NCI-H226 (cell line): Measurements from ENCODE around the gene MAD1L1.

Experiments used
- DNase-seq: peaks from one replicate; pipeline ENCODE4 v3.0.0-alpha.2; 2015

MAD1L1 gene

DNA sequence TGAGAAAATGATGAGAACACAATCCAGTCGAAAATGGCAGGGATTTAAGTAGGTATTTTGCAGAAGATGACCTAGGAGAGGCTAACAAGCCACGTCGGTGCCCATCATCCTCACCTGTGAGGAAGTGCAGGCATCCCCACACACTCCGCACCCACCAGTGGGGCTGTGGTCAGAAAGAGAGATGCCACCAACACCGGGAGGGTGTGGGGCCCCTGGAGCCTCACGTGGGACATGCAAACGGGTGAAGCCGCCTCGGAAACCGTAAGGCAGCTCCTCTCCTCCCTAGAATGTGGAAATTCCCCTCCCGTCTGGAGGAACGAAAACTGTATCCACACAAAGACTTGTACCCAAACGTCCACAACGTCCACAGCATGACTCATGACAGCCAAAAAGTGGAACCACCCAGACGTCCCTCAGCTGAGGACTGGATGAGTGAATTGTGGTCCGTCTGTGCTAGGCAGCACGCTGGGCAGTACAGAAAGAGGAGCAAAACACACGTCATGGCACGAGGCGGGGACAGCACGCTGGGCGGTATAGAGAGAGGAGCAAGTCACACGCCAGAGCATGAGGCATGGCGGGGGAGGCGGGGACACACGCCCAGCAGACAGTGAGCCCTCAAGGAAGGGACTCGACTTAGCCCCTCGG lies 316.7 kb downstream of the MAD1L1 start:
- no peak for DNase-seq

GRCh38 chr7:1915326-1915725 lies 317.4 kb downstream of the MAD1L1 start:
- no peak for DNase-seq

DNA sequence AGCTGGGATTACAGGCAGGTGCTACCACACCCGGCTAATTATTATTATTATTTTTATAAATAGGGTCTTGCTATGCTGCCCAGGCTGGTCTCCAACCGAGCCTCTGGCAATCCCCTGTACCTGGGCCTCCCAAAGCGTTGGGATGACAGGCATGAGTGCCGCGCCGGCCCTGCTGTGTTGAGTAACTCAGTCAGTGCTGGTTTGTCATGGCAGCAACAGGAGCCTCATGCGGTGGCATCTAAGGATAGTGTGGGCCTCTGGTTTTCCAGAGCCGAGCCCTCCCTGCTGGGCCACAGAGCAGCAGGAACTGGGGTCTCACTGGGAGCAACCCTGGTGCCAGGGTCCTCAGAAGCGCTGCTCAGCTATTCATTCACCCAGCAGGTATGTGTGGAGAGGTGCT lies 318.0 kb downstream of the MAD1L1 start:
- DNase-seq: no peak

DNA sequence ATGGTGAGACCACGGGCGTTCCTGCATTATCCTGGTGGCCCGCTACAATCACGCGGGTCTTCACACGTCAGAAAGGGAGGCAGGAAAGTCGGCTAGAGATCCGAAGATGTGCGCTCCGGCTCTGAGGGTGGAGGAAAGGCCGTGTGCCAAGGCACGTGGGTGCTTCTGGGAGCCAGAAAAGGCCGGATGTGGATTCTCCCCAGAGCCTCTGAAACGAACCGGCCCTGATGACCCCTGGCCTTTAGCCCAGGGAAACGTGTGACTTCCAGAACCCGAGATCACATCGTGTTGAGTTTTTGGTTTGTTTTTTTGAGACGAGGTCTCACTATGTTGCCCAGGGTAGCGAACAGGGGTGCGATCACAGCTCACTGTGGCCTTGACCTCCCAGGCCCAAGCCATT lies 318.4 kb downstream of the MAD1L1 start:
- no peak for DNase-seq

- no peak for DNase-seq
These were observed 319.1 kb downstream of the MAD1L1 start for GRCh38 chr7:1913466-1914282.

DNA sequence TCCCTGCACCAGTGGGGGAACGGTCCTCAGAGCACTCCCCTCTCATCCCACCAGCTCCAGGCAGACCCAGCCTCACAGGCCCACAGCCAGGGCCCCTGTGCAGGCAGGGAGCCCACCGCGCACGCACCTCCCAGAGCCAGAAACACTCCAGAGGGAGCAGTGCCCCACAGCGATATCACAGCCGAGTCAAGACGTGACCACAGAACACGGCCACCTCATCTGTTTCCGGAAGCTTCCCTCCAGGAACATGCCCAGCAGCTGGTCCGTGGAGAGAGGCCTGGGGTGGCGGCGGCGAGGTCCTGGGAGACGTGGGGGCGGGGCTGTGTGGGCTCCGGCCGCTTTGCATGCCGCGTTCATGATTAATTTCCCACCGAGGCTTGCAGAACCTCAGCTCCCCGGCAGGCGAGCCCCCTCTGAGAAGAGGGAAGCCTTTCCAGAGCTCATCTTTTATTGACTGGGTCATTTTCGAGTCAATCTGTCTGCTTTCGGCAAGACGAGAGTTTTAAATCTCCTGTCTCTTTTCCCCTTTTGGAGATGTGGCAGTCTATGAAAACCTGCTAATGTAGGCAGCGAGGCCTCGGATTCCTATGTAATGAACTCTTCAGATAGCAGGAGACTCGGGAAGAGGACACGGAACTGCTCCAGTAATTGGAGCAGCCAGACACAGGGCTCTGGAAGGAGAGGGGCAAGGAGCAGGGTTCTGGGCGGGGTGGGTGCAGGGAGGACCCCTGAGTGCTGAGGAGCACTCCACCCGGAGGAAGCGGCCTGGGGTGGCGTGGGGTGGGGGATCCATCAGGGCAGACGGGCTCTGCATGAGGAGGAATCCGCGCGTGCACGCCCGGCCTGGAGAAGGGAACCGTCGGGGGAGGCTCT lies 319.9 kb downstream of the MAD1L1 start:
- no peak for DNase-seq

DNA sequence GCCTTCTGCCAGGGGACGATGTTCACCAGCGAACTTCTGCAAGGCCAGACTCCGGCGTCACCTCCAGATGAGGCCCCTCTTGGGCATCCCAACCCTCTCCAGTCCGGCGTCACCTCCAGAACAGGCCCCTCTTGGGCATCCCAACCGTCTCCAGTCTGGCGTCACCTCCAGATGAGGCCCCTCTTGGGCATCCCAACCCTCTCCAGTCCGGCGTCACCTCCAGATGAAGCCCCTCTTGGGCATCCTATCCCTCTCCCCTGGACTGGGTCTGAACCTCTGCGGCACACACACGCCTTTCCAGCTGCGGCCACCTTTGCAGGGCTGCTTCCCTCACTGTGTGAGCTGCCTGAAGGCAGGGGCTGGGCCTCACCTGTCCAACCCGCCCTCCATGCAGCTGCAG lies 321.2 kb downstream of the MAD1L1 start:
- no peak for DNase-seq

DNA sequence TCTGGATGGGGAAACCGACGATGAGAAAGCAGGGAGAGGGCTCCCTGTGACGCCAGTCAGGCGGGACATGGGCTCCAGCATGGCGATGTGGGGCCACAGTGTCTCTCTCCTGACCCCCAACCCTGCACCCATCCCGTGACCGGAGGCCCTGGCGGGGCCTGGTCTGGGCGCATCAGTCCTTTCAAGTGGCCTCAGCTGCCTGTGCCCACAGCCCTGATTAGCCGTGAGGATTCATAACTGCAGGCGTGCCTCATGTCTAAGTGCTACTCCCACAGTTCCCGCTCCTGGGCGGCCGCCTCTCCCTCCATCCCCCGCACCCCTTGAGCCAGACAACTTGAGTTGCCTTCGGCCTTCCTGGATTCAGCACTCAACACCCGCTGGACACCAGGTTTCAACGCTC lies 321.9 kb downstream of the MAD1L1 start:
- DNase-seq: no peak

DNA sequence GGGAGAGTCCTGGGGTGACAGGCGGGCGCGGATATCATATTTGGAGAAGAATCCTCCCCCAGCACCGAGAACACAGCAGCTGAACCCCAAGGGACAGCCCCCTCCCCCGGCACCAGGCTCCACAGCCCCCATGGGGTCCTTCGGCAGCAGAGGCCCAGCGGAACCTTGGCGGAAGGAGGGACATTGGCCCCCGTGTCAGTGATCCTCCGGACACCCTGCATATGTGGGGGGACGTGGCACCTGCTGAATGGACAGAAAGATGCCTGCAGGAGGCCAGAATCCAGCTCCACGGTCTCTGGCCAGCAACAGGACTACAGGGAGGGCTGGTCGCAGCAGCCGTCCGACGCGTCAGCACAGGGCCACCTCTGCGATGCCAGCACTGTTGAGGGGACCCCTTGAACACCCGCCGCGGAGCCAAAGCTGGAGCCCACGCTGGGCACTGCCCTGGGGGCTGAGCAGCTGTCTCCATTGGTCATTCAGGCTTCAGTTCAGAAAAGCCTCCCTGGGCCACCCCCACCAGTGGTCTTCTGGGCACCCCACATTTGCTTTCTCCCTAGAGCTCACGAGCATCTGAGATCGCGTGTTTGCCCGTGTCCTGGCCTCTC lies 322.6 kb downstream of the MAD1L1 start:
- DNase-seq: no peak

DNA sequence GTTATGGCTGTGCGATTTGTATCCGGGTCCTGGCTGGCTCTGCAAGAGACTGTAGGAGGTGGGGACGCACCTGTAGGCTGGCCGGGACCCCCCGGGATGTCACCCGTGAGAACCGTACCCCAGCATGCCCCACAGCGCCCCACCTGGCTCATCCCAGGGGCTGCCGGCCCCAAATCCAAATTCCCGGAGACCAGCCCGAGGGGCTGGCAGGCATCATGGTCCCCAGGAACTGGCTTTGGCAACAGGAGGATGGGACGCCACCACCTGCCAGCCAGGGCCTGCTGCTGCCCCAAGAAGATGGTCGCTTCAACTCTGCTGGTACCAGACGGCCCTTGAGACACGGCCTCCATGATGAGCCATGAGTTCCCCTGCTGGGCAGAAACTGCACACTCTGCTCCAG lies 323.3 kb downstream of the MAD1L1 start:
- DNase-seq: no peak

- DNase-seq: no peak
These were observed 323.8 kb downstream of the MAD1L1 start for GRCh38 chr7:1908823-1909420.

DNA sequence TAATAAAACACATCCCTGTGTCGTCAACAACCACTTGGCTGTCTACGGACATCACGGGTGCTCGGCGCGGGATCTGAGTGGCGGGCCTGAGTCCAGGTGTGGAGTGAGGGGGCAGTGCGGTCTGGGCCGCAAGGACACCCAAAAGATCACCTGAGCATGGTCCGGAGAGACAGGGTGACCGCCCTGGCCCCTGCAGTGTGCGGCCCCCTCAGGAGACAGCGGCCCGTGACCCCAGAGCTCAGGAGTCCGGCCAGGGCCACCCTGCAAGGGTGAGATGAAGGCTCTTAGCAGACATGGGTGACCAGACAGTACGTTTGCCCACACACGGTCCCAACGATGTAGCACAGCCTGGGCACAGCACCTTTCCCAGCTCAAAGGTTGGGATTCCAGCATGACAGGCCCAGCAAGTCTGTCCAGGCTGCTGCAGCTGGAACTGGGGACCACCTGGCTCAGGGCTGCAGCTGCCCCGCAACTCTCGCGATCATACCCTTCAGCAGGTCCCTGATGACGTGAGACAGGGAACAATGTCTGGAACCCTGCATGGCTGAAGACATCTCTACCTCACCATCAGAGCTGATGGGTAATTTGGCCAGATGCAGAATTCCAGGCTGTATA lies 324.9 kb downstream of the MAD1L1 start:
- no peak for DNase-seq

DNA sequence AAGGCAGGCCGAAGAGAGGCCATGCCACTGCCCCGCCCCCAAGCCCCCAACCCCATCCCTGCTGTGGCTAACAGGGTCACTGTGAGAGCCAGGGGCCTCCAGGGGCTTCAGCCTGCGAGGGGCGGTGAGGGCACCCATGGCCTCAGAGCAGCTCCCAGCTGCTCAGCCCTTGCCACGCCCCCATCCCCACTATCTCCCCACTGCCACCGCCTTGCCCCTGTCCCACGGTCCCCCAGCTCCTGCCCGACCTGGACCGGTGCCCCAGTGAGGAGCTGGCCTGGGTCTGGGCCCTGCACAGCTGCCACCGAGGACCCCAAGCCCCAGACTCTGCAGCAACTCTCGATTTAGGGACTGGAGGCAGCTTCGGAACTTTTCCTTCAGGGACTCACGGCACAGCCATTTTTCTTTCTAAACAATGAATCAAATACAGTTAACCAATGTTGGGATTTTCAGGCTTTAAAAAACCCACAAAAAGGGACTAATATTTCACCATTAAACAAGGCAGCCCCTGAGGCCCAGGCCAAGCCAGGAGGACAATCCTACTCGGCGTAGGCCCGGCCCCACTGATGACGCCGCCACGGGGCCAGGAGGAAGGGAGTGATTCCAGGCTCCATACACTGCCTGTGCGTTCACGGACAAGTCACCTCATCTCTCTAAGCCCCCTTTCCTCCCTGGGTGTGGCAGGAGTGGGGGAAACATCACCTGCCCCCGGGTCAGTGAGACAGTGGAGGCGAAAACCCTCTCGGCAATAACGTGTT lies 325.6 kb downstream of the MAD1L1 start:
- DNase-seq: no peak

GRCh38 chr7:1906087-1906830 lies 326.5 kb downstream of the MAD1L1 start:
- DNase-seq: no peak

DNA sequence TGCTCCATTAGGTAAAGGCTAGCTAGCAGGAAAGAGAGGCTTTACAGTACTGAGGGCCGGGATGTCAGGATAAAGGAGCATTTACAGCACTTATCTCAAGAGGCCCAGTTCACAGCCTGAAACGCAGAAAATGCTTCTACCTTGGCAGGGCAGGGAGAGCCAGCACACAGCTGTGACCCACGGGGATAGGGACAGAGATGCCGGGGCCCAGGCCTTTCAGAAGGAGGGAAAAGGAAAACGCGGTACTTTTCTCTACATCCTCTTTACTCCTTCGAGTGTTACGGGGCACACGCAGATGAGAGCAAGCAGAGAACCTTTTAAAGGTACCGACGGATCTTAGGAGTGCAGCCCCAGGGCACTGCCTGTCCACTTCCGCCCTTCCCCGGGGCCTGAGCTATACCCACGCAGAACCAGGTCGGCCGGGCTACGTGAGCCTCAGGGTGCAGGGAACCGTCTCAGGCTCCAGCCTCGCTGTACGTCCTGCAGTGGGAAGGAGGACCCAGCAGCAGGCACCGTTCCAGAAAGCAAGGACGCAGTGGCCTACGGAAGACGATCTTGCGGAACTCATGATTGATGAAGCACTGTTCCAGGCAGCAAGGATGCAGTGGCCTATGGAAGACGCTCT lies 330.4 kb downstream of the MAD1L1 start:
- no peak for DNase-seq

- DNase-seq: no peak
These were observed 331.1 kb downstream of the MAD1L1 start for GRCh38 chr7:1901431-1902210.

DNA sequence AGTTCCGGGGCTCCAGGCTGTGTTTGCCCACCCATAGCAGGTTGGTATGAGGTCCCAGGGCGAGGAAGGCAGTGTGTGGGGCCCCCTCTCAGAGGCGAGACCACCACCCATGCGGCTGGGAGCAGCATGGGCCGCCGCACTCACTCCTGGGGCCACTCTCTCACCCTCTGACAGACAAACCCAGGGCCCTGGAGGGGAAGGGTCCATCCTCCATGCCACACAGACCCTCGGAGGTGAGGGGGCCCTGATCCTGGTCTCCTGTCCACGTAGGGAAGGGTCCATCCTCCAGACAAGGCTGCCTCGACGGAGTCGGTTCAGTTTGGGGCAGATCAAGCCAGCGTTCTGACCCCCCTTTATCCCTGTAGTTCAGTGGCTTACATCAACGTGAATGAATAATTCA lies 331.9 kb downstream of the MAD1L1 start:
- DNase-seq: no peak

- DNase-seq: no peak
These were observed 332.6 kb downstream of the MAD1L1 start for GRCh38 chr7:1899951-1900762.

- no peak for DNase-seq
These were observed 333.5 kb downstream of the MAD1L1 start for GRCh38 chr7:1899196-1899595.
